ENCODE data around the gene SAMD4A.

The SAMD4A gene

DNA sequence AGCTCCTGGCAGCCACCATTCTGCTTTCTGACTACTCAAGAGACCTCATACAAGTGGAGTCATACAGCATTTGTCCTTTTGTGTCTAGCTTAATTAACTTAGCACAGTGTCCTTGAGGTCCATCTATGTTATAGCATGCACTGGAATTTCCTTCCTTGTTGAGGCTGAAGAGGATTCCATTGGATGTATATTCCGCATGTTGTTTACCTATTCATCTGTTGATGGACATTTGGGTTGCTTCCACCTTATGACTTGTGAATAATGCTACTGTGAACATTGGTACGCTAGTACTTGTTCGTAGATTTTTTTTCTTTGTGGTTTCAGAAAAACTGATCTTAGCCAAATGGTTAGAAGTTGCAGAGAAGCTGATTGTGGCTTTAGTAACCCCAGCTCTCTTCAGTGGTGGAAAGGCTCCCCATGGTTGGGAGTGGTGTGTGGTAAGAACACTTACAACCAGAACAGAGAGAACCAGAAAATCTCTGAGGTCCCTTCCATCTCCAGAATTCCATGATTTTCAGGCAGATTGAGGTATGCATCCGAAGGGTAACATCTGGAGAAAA is 118.4 kb downstream of the SAMD4A start:
- no peak for DNase-seq

GRCh38 chr14:54686219-54686870 is 119.4 kb downstream of the SAMD4A start:
- DNase-seq = no peak

- no peak for DNase-seq
These were observed 120.2 kb downstream of the SAMD4A start for GRCh38 chr14:54686871-54687749.

DNA sequence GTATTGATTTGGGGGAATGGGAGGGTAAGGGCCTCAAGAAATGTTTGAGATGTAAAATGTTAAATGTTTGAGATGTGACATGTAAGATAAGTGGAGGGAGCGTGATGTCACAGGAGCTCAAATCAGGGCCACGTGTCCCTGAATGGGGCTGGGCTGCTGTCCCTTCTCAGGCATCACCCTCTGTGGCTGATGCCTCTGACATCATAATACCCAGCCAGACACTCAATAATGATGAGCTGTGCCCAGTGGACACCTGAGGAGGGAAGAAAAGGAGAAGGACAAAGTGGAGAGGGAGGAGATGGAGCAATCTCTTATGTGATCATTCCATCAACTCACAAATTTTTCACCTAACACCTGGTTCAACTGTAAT is 120.8 kb downstream of the SAMD4A start:
- no peak for DNase-seq

DNA sequence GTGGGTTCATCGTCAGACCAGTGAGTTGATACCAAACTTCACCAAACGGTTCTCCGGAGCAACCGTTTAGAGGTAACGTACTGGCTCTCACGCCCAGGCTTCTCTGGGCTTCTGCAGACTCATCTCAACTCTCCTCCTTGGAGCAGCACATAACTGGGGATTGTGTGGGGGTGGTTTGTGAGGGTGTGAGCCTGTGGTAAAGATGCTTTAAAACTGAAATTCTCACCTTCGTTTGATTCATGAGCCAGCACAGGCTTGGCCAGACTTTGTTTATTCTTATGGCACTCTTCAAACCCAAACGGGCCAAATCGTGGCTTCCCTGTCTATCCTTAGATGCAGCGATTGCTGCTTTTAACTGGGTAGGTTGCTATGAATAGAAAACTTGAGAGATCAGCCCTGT is 121.3 kb downstream of the SAMD4A start:
- no peak for DNase-seq

GRCh38 chr14:54689928-54690327 is 123.0 kb downstream of the SAMD4A start:
- DNase-seq = no peak

- no peak for DNase-seq
These were observed 124.0 kb downstream of the SAMD4A start for GRCh38 chr14:54690887-54691286.

DNA sequence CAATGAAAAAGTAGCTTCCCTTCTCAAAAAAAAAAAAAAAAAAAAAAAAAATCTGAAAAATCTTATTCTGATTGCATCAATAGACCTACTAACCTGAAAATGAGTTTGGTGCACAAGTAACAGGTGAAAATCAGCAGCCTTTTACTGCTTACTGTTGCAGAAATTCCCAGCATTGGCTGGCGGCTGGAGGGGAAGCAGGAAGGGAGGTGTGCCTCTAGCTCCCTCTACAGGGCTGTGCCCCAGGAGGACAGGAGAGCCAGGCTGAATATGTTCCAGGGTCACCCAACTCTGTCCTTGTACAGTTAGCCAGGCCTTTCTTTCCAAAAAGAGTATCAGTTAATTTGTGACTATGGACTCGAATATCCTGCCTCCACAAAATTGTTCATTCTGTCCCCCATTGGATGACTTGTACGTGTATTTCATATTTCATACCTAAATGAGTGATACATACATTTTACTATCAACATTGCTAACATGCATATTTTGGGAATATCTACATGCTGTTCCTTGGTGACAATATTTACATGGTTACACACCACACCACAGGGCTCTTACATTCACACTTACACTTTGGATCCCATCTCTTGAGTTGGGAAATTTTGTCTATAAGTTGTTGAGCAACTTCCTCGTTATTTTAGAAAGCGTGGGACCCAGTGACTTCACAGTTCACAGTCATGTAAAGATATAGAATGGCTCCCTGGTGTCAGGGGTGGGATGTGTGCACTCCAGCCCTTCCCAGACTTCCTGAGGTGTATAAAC is 124.8 kb downstream of the SAMD4A start:
- peak; percentile 16 for DNase-seq

DNA sequence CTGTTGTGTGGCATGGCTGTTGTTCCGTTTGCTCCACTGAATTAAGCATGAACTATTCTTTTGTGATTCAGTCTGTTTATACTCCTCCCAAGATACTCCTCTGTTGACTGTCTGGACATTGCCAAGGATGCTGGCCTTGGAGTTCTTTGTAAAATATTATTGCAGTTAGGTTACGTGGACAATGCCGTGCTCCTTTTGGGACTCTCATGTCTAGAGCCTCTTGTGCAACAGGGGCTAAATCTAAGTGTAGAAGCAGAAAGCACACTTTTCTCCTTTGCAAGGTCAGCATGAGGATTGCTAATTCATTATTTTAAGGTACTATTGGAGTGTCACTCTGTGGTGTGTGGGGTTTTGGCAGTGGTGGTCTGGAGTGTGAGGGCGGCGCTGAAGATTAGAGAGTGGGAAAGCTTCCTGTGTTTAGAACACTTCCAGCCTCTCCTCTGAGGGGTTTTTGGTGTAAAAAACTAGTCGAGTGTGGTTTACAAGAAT is 125.4 kb downstream of the SAMD4A start:
- DNase-seq = no peak

GRCh38 chr14:54693761-54694160 is 126.8 kb downstream of the SAMD4A start:
- DNase-seq = no peak

DNA sequence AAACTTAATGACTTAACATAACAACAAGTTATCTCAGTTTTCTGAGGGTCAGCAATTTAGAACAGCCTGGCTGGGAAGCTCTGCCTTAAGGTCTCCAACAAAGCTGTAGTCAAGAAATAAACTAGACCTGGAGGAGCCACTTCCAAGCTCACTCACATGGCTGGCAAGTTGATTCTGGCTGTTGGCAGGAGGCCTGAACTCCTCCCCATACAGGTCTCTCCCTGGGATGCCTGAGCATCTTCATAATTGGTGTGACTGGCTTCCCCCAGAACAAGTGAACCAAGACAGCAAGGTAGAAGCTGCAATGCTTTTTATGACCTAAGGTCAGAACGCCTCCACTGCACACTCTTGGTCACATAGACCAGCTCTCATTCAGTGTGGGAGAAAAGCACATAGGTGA is 128.3 kb downstream of the SAMD4A start:
- DNase-seq = no peak

DNA sequence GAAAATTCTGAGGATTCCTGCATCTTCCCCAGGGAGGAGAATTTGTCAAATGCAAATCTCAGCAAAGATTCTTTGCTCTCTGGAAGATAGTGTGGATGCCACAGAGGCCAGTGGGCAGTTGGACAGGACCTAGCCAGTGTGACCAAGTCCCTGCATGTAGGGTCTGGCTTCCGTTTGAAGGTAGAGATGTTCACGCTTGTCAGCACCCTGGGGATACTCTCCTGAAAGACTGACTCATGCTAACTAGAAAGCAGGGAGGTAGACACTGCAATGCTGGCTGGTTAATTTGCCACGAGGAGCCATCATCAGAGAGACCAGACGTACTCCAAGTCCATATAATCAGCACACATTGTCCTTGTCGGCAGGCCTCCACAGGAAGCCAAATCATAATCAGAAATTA is 130.1 kb downstream of the SAMD4A start:
- DNase-seq = no peak

DNA sequence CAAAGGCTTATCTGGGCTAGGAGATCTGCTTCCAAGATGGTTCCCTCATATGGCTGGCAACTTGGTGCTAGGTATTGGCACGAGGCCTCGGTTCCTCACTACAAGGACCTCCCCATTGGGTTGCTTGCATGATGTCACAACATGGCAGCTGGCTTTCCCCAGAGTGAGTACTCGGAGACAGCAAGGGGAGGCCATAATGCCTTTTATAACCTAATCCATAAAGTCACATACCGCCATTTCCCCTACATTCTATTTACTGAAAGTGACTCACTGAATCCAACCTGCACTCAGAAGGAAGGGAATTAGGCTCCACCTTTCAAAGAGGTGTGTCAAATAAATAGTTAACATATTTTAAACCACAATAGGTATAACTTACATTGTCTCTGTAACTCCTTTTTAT is 130.9 kb downstream of the SAMD4A start:
- no peak for DNase-seq

DNA sequence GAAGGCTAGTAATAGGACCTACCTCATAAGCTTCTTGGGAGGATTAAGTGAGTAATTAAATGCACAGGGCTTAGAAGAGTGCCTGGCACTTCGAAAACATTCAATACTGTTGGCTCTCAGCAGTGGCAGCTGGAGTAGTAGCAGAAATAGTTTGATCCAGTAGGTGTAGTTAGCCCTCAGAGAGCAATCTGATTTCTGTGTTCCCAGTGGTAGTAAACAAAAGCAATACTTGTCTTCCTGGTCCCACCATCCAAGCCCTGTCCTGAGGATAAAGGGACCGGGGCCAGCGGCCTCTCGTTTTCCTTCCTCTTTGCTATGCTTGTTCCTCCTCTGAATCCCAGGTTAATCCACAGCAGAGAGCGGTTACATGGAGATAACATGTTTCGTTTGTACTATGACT is 131.6 kb downstream of the SAMD4A start:
- DNase-seq = no peak

DNA sequence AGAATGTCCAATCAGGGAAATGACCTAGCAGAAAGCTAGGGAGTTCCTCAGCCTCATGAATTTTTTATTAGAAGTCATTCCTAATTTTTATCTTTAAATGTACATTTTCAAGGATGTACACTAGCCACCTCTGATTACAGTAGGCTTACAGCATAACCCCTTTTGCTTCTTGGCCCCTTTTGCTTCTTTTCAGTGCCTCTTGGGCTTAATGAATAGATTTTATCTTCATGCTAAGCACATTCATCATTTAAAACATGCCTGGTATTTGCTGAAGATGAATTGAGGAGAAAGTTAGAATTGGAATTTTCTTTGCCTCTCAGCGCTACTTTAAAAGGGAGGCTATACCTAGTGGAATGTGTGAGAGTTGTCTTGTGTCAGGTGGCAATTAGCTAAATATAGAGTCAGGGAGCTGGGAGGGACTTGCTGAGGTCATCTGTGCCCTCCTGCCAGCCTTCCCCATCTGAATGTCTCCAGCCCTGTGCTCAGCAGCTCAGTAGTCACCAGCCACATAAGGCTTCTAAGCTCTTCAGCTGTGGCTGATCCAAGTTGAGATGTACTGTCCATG is 132.1 kb downstream of the SAMD4A start:
- no peak for DNase-seq

GRCh38 chr14:54699735-54700134 is 132.8 kb downstream of the SAMD4A start:
- DNase-seq = no peak

GRCh38 chr14:54700717-54701116 is 133.8 kb downstream of the SAMD4A start:
- no peak for DNase-seq

DNA sequence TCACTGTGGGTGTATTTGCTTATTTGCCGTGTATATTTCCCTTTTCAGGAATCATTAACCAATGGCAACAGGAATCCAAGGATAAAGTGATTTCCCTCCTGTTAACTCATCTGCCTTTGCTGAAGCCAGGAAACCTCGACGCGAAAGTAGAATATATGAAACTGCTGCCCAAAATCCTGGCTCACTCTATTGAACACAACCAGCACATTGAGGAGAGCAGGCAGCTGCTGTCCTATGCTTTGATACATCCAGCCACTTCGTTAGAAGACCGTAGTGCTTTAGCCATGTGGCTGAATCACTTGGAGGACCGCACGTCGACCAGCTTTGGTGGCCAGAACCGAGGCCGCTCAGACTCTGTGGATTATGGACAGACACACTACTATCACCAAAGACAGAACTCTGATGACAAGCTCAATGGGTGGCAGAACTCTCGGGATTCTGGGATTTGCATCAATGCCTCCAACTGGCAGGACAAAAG is 135.1 kb downstream of the SAMD4A start:
- DNase-seq = no peak

DNA sequence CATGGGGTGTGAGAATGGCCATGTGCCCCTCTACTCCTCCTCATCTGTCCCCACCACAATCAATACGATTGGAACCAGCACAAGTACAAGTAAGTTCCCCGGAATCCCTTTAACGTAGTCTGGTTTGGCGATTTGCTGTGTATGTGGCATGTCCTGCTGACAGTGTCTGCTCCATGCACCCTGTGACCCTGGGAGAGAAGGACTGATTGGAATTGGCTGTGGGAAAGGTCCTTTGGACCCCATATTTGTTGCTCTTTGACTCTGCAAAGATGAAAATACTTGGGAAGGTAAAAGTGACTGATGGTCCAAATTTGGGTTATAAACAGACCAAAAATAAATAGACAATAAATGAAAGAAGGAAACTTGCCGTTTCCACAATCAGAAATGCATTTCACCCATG is 135.6 kb downstream of the SAMD4A start:
- no peak for DNase-seq

GRCh38 chr14:54703082-54703481 is 136.2 kb downstream of the SAMD4A start:
- no peak for DNase-seq

- no peak for DNase-seq
These were observed 136.8 kb downstream of the SAMD4A start for GRCh38 chr14:54703724-54704123.

GRCh38 chr14:54704768-54705167 is 137.8 kb downstream of the SAMD4A start:
- DNase-seq = no peak

- no peak for DNase-seq
These were observed 139.8 kb downstream of the SAMD4A start for GRCh38 chr14:54706769-54707168.
